Adrenal gland (tissue), 12 donors: ENCODE measurements around the gene GALNT7. TPM values are rescaled to one million over a fixed set of nuclear protein-coding genes. Genes with fewer than 3 reads are reported as not detected.

Experiments used
- DNase-seq, 7 donors: peaks; one replicate each; pipeline ENCODE4 v3.0.0-alpha.2; 2019 to 2020
- H3K27ac ChIP-seq, 5 donors: fragments of 200-600 bp; sonication (generic) in 4 of 5; 1 replicate in 3 of 5; 2 replicates in 2 of 5; pipeline versions ENCODE4 v1.5.1 to v1.8.0; 2016 to 2020; ENCODE audit warnings: mild to moderate bottlenecking in 1 of 5
- H3K27me3 ChIP-seq: fragments of 200-600 bp; 2 replicates; pipeline ENCODE4 v1.8.0; 2021
- H3K36me3 ChIP-seq, 2 donors: fragments of 200-600 bp; replicated peaks in 1 of 2; 1 replicate in 1 of 2; 2 replicates in 1 of 2; pipeline versions ENCODE4 v1.5.1 to v1.8.0; 2018 to 2022
- H3K4me1 ChIP-seq, 2 donors: fragments of 200-600 bp; replicated peaks in 1 of 2; 1 replicate in 1 of 2; 2 replicates in 1 of 2; pipeline versions ENCODE4 v1.5.1 to v1.8.0; 2018 to 2021
- H3K4me3 ChIP-seq, 4 donors: fragments of 200-600 bp; sonication (generic) in 3 of 4; one replicate each; pipeline ENCODE4 v1.5.1; 2016 to 2018
- H3K9me3 ChIP-seq, 3 donors: fragments of 200-600 bp; sonication (generic) in 1 of 3; replicated peaks in 1 of 3; 1 replicate in 2 of 3; 2 replicates in 1 of 3; pipeline versions ENCODE4 v1.5.1 to v1.8.0; 2016 to 2021
- CTCF ChIP-seq, 6 experiments: fragments of 450-650 bp in 4 of 6; fragments of 200-600 bp in 2 of 6; sonication (generic) in 1 of 6; IDR thresholded peaks; 1 replicate in 5 of 6; 2 replicates in 1 of 6; pipeline versions ENCODE4 v1.5.1 to v1.8.0; 2016 to 2021; ENCODE audit warnings: antibody characterized with exemption in 6 of 6, mild to moderate bottlenecking in 2 of 6, moderate library complexity in 1 of 6
- POLR2A ChIP-seq, 2 donors: fragments of 450-650 bp; IDR thresholded peaks; one replicate each; pipeline ENCODE4 v1.6.1; 2017; ENCODE audit warnings: antibody characterized with exemption in 2 of 2, mild to moderate bottlenecking in 2 of 2, moderate library complexity in 1 of 2
- WGBS, 4 donors: extraction: QIAGEN DNeasy Blood & Tissue Kit in 2 of 4; methylation state at CpG; one replicate each; pipeline versions ENCODE4 v1.1.5 to v1.1.7; 2013 to 2017; 5-methylcytosine and 5-hydroxymethylcytosine counted together
- intact Hi-C, 2 donors: fragments of 100-400 bp; cut with DNase I; formaldehyde crosslinking; loops; one replicate each; pipeline versions ENCODE4 v1.14.1 to v1.15.0; 2022 to 2023
- polyA plus RNA-seq, 3 donors: library from polyadenylated mRNA; stranded (reverse); fragments of 200-250 nt in 2 of 3; fragments of 350-450 nt in 1 of 3; fragmentation: Illumina TruSeq in 1 of 3; extraction: RNeasy Lipid Tissue Mini Kit (QIAGEN cat#74804) in 1 of 3; gene quantifications; one replicate each; pipeline ENCODE4 v1.2.3, GENCODE V29; 2013 to 2014
- total RNA-seq, 9 donors: library from RNA; depleted of rRNA in 4 of 9; stranded (reverse); fragments of >200 nt in 4 of 9; fragments of 120-200 nt in 1 of 9; fragmentation: NEBNext Ultra II Directional in 1 of 9; extraction: Animal tissue kit (Norgen Biotek cat#: 25700) in 1 of 9; gene quantifications; one replicate each; pipeline versions ENCODE4 v1.1.0 to v1.2.4, GENCODE V29; 2013 to 2023
- donor health status: healthy with polysubstance abuse.
- donor health status: Bipolar disorder and iron deficiency.
- donor health status: DM: yes; HTN: yes; CAD: no.
- donor health status: DM: no; HTN: no; CAD: no.
- donor health status: DM: no; HTN: no; CAD: no.
- donor health status: DM: yes; HTN: yes; CAD: no.

GALNT7 gene
- total and polyA plus RNA-seq, 12 donors, result 4.4 to 21.9 (median 10.3) TPM

- Histone ChIP-seq H3K4me1 (peaks cover 0 to 11% of the 10 kb centered on the region in 2 donors), H3K36me3 (no peaks in the 10 kb centered on the region), H3K27ac (no peak overlapping the region), H3K4me3 (no peak overlapping the region), H3K27me3 (no peaks in the 10 kb centered on the region), H3K9me3 (no peaks in the 10 kb centered on the region)
- 96 to 98% (median 98%) methylated on average over 4 of the region's 4 CpGs for WGBS, 4 donors
- no peak for DNase-seq
- intact Hi-C loops, result no loop called here
- no peak for TF ChIP-seq CTCF (IDR thresholded peaks at IDR 0.05)
- TF ChIP-seq POLR2A (IDR thresholded peaks at IDR 0.05), result no peak
Observed at GRCh38 chr4:173166491-173166890, 2.1 kb upstream of the GALNT7 start.

GRCh38 chr4:173167758-173168395, 734 bp upstream of the GALNT7 start:
- peak overlapping the region in 3 of 4 donors; percentile 69 to 95 (median 75) for H3K4me3 ChIP-seq
- no peaks in the 10 kb centered on the region for H3K27me3 ChIP-seq
- peaks cover 0 to 11% of the 10 kb centered on the region in 2 donors for H3K4me1 ChIP-seq
- H3K36me3 ChIP-seq, result no peaks in the 10 kb centered on the region
- peak overlapping the region in 4 of 5 donors; percentile 1 to 94 (median 86) for H3K27ac ChIP-seq
- WGBS, 4 donors, result 3 to 4% (median 3%) methylated on average over 19 of the region's 19 CpGs
- intact Hi-C loops, result no loop called here
- no peaks in the 10 kb centered on the region for H3K9me3 ChIP-seq
- TF ChIP-seq CTCF (IDR thresholded peaks at IDR 0.05) (no peak), POLR2A (IDR thresholded peaks at IDR 0.05) (no peak)
- peak in 4 of 7 donors; percentile 19 to 34 (median 26) for DNase-seq

GRCh38 chr4:173169178-173169427, 492 bp downstream of the GALNT7 start:
- H3K4me1 ChIP-seq, result peaks cover 0 to 11% of the 10 kb centered on the region in 2 donors
- H3K27me3 ChIP-seq, result no peaks in the 10 kb centered on the region
- peak overlapping the region; percentile 2 to 95 (median 44) for H3K4me3 ChIP-seq
- no peaks in the 10 kb centered on the region for H3K9me3 ChIP-seq
- no peak for TF ChIP-seq CTCF (IDR thresholded peaks at IDR 0.05)
- peak in 1 of 2 donors; percentile 33 for TF ChIP-seq POLR2A (IDR thresholded peaks at IDR 0.05)
- WGBS, 4 donors, result 0% methylated on average over 5 to 41 of the region's 41 CpGs; no CpG with 5 or more reads in 1 of the 4 donors
- peak overlapping the region in 4 of 5 donors; percentile 37 to 94 (median 86) for H3K27ac ChIP-seq
- intact Hi-C loops, result no loop called here
- no peaks in the 10 kb centered on the region for H3K36me3 ChIP-seq
- no peak for DNase-seq

GRCh38 chr4:173169428-173170181, 994 bp downstream of the GALNT7 start:
- Histone ChIP-seq H3K9me3 (no peaks in the 10 kb centered on the region), H3K27me3 (no peaks in the 10 kb centered on the region), H3K4me3 (peak overlapping the region; percentile 2 to 95 (median 44)), H3K36me3 (no peaks in the 10 kb centered on the region), H3K27ac (peak overlapping the region; percentile 37 to 94 (median 80)), H3K4me1 (peaks cover 0 to 11% of the 10 kb centered on the region in 2 donors)
- TF ChIP-seq CTCF (IDR thresholded peaks at IDR 0.05) (no peak), POLR2A (IDR thresholded peaks at IDR 0.05) (peak in 1 of 2 donors; percentile 4)
- intact Hi-C loops, result loop anchor here in 1 of 2 donors (5.0 kb wide), 1 partner anchor 78 kb away; no protein-coding TSS in a partner anchor
- peak; percentile 51 to 68 (median 57) for DNase-seq
- WGBS, 4 donors, result 0% methylated on average over 3 to 92 of the region's 92 CpGs; no CpG with 5 or more reads in 1 of the 4 donors
